Gastrocnemius medialis (tissue), 4 donors: Measurements from ENCODE around the gene EXD3.

Experiments
- CTCF ChIP-seq, 5 experiments: fragments of 450-650 bp in 3 of 5; fragments of 200-600 bp in 2 of 5; sonication (generic) in 2 of 5; IDR thresholded peaks in 4 of 5; conservative IDR thresholded peaks in 1 of 5; 1 replicate in 4 of 5; 2 replicates in 1 of 5; pipeline ENCODE4 v1.5.1; 2016 to 2019; ENCODE audit warnings: antibody characterized with exemption in 5 of 5, mild to moderate bottlenecking in 3 of 5, moderate library complexity in 3 of 5
- POLR2A ChIP-seq, 2 donors: fragments of 450-650 bp; IDR thresholded peaks; one replicate each; pipeline ENCODE4 v1.6.1; 2017; ENCODE audit warnings: antibody characterized with exemption in 2 of 2, mild to moderate bottlenecking in 2 of 2, moderate library complexity in 2 of 2

DNA sequence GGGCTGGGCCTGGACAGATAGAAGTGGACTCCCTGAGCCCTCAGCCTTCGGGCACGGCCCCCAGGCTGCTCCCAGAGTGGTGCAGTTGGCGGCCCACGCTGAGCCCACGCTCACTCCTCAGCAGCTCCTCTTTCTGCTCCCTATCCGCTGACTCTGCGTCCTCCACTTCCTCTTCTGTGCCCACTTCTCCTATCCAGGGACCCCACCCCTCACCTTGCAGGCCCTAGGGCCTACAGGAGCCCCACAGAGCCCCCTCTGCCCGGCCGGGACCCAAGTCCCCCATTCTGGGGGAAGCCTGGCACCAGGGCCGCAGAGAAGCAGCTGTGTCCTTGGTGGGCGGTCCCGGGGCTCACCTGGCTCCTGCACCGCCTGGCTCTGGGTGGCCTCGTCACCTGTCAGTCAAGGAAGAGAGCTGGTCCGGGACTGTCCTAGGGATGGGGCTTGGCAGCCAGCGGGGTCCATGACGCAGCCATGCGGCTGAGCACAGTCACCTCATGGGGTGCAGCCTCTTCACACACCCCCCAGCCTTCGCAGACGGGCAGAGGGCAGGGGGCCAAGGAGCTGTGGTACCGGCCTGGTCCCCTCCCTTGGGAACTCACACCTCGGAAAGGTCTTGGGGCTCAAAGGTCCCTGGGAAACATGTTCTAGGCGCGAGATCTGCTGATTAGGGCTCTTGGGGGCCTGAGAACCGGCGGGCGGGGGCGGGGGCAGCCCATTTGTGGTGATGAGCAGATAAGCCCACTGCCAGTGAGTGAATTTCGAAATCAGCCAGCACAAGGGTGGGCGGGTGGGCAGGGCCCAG lies 115.5 kb downstream of the EXD3 start:
- TF ChIP-seq POLR2A (IDR thresholded peaks at IDR 0.05) (no peak), CTCF (IDR thresholded peaks at IDR 0.05 in 4 of 5, conservative IDR thresholded peaks at IDR 0.05 in 1 of 5) (no peak)
